Stimulated activated naive CD8-positive, alpha-beta T cell treated with anti-CD3 and anti-CD28 coated beads, Interleukin-15, Interleukin-2, amounts not matched to agents 100 ng/mL and 50 ng/mL, for 24 hours (primary cell): ENCODE data around the gene CEBPE.
A peak's percentile ranks its signal among the peaks of the same experiment; 100 is the strongest.

Experiments used
- H3K27ac Mint-ChIP-seq: one replicate; pipeline ENCODE4 v1.8.0; 2021; ENCODE audit warnings: mild to moderate bottlenecking, mixed read lengths
- H3K27me3 Mint-ChIP-seq: one replicate; pipeline ENCODE4 v1.8.0; 2021; ENCODE audit warnings: mixed read lengths
- H3K36me3 Mint-ChIP-seq: one replicate; pipeline ENCODE4 v1.8.0; 2021; ENCODE audit warnings: low read depth, mixed read lengths
- H3K4me1 Mint-ChIP-seq: one replicate; pipeline ENCODE4 v1.8.0; 2021; ENCODE audit warnings: low read depth, mixed read lengths
- H3K4me3 Mint-ChIP-seq: one replicate; pipeline ENCODE4 v1.8.0; 2021; ENCODE audit warnings: mild to moderate bottlenecking, mixed read lengths
- H3K9me3 Mint-ChIP-seq: one replicate; pipeline ENCODE4 v1.8.0; 2021; ENCODE audit warnings: mixed read lengths

CEBPE gene

GRCh38 chr14:23132970-23133369 is 13.9 kb upstream of the CEBPE start:
- Mint-ChIP-seq H3K4me3 (no peak overlapping the region), H3K27ac (no peak overlapping the region), H3K9me3 (no peaks in the 10 kb centered on the region), H3K36me3 (no peaks in the 10 kb centered on the region), H3K27me3 (no peaks in the 10 kb centered on the region), H3K4me1 (no peaks in the 10 kb centered on the region)

- H3K4me1 Mint-ChIP-seq, result no peaks in the 10 kb centered on the region
- no peaks in the 10 kb centered on the region for H3K27me3 Mint-ChIP-seq
- H3K36me3 Mint-ChIP-seq, result no peaks in the 10 kb centered on the region
- H3K9me3 Mint-ChIP-seq, result no peaks in the 10 kb centered on the region
- no peak overlapping the region for H3K4me3 Mint-ChIP-seq
- no peak overlapping the region for H3K27ac Mint-ChIP-seq
Measured at GRCh38 chr14:23131482-23131881, 12.4 kb upstream of the CEBPE start.

DNA sequence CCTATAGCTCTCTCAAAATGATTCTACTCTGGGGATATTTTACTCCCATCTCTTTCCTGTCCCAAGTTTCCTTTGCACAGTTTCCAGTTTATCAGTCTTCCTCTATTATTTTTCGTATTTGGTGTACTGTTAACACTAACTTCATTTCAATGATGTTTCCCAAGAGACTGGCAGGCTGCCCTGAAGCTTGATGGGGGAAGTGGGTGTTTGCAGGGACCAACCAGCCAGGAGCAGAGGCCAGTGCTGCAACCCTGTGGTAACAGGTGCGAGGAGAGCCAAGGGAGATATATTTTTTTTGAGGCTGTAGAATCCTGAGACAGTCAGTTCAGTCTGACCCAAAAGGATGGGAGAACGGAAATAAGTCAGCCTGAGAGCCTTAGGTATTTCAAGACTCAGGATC is 11.8 kb upstream of the CEBPE start:
- H3K4me1 Mint-ChIP-seq, result no peaks in the 10 kb centered on the region
- H3K4me3 Mint-ChIP-seq, result no peak overlapping the region
- no peaks in the 10 kb centered on the region for H3K36me3 Mint-ChIP-seq
- H3K9me3 Mint-ChIP-seq, result no peaks in the 10 kb centered on the region
- no peaks in the 10 kb centered on the region for H3K27me3 Mint-ChIP-seq
- H3K27ac Mint-ChIP-seq, result no peak overlapping the region

- H3K4me3 Mint-ChIP-seq, result no peak overlapping the region
Measured at GRCh38 chr14:23129759-23130316, 10.8 kb upstream of the CEBPE start.

DNA sequence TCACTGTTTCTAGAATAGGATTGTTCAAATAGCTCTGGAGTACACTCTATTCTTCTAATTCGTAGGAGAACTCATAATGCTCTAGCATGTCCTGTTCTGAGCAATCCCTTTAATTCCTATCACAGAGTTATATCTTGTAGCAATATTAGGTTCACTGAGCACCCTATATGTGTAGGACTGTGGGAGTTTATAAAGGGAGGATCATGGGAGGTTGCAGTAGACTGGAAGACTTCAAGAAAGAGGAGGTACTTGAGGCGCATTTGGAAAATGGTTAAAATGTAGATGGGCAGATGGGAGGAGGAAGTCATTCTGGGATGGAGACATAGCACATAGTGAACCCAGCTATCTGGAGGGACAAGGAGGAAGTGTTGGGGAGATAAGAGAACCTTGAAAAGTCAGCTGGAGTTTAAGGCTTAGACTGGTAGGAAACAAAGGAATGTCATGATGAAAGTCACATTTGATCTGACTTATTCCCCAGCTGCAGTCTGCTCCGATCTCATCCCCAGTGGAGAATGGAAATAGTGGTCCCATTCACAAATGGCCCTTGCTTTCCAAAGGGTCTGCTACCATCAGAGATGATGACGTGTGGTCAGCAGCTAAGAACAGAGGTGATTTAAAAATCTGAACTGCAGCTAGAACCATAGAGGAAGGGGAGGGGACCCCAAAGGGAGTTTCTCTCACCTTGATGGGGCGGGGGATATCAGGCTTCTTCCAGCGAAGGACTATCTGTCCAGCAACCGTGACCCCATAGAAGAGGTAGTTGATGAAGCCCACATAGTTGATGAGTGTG is 10.1 kb upstream of the CEBPE start:
- Mint-ChIP-seq H3K27ac (no peak overlapping the region), H3K9me3 (no peaks in the 10 kb centered on the region), H3K27me3 (no peaks in the 10 kb centered on the region), H3K36me3 (no peaks in the 10 kb centered on the region), H3K4me1 (no peaks in the 10 kb centered on the region), H3K4me3 (no peak overlapping the region)

More at GRCh38 chr14:23129759-23130316, 10.8 kb upstream of the CEBPE start:
- Mint-ChIP-seq H3K36me3 (no peaks in the 10 kb centered on the region), H3K9me3 (no peaks in the 10 kb centered on the region), H3K4me1 (no peaks in the 10 kb centered on the region), H3K27ac (no peak overlapping the region), H3K27me3 (no peaks in the 10 kb centered on the region)

GRCh38 chr14:23127861-23128260 is 8.8 kb upstream of the CEBPE start:
- Mint-ChIP-seq H3K36me3 (no peaks in the 10 kb centered on the region), H3K27ac (no peak overlapping the region), H3K27me3 (no peaks in the 10 kb centered on the region), H3K9me3 (no peaks in the 10 kb centered on the region), H3K4me1 (no peaks in the 10 kb centered on the region), H3K4me3 (no peak overlapping the region)

DNA sequence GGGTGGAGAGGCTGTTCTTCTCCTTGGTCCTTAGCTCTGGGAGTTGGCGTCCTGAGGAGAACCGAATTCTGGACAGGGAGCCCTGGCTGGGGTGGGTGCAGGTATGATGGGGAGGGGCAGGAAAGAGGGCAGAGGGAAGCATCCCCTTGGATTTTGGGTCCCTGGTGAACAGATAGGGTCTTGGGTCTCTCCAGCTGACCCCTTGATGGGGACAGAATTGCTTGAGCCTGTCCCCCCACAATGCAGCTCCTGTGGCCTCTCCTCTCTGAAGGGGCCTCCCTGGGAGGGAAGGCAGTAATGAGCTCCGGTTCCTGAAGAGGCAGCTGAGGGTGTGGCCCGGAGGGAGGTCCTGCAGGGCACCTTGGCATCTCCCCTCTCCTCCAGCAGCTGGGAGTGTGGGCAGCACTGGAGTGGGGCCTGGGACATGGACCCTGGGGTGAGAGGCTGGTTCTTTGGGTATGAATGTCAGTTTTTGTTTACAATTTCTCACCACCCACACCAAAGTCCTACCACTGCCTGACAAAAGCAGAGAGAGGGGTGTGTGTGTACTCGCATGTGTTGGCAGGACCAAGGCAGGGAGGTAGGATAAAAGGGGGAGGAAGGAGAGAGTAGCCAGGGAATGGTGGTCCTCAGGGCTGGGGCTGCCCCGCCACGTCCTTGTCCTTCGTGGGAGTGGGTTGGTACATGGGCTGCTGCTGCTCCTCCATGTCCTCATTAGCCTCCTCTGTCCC is 7.7 kb upstream of the CEBPE start:
- Mint-ChIP-seq H3K4me3 (no peak overlapping the region), H3K36me3 (no peaks in the 10 kb centered on the region), H3K27me3 (no peaks in the 10 kb centered on the region), H3K4me1 (no peaks in the 10 kb centered on the region), H3K9me3 (no peaks in the 10 kb centered on the region), H3K27ac (no peak overlapping the region)

- no peak overlapping the region for H3K4me3 Mint-ChIP-seq
- no peak overlapping the region for H3K27ac Mint-ChIP-seq
- no peaks in the 10 kb centered on the region for H3K36me3 Mint-ChIP-seq
- H3K27me3 Mint-ChIP-seq, result no peaks in the 10 kb centered on the region
- H3K9me3 Mint-ChIP-seq, result no peaks in the 10 kb centered on the region
- peaks cover 6% of the 10 kb centered on the region for H3K4me1 Mint-ChIP-seq
Measured at GRCh38 chr14:23125933-23126524, 7.0 kb upstream of the CEBPE start.

- H3K4me3 Mint-ChIP-seq, result no peak overlapping the region
- no peaks in the 10 kb centered on the region for H3K36me3 Mint-ChIP-seq
- peaks cover 16% of the 10 kb centered on the region for H3K4me1 Mint-ChIP-seq
- H3K9me3 Mint-ChIP-seq, result no peaks in the 10 kb centered on the region
- H3K27me3 Mint-ChIP-seq, result no peaks in the 10 kb centered on the region
- H3K27ac Mint-ChIP-seq, result no peak overlapping the region
Measured at GRCh38 chr14:23125011-23125410, 6.0 kb upstream of the CEBPE start.

DNA sequence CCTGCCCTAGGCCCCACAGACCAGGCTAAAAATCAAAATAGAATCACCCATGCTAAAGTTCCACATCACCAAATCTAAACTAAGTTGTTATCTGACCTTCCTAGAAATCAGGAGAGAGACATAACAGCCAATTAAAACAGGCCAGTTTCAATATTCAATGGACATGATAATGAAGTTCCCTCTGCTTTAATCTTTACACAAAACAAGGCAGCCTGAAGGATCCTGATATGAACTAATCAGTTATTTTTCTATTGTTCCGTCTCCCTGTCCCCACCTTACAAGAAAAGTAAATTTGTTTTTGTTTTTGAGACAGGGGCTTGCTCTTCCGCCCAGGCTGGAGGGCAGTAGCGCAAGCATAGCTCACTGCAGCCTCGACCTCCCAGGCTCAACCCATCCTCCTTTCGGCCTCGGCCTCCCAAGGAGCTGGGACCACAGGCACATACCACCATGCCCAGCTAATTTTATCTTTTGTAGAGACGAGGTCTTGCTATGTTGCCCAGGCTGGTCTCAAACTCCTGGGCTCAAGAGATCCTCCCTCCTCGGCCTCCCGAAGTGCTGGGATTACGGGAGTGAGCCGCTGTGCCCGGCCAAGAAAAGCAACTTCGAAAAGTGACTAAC is 5.4 kb upstream of the CEBPE start:
- Mint-ChIP-seq H3K27me3 (no peaks in the 10 kb centered on the region), H3K4me3 (no peak overlapping the region), H3K9me3 (no peaks in the 10 kb centered on the region), H3K27ac (no peak overlapping the region), H3K36me3 (no peaks in the 10 kb centered on the region), H3K4me1 (peaks cover 22% of the 10 kb centered on the region)

DNA sequence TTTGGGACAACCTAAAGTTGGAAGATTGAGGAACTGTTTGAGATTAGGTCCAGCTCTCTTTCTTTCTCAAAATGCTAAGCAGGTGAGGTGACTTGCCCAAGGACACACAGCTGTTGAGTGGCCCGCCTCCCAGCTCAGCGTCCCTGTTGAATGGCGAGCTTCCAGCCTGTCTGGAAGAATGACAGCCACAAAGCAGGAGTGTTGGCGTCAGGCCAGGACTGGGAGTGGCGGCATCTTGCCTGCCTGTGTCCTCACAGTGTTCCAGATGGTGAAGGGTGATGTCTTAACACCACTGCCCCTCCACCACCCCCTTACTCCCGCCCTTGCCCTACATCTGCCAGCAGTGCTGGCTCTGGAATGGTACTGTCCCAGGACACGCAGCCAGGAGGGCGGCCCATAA is 4.4 kb upstream of the CEBPE start:
- no peaks in the 10 kb centered on the region for H3K9me3 Mint-ChIP-seq
- H3K4me1 Mint-ChIP-seq, result peaks cover 31% of the 10 kb centered on the region
- no peaks in the 10 kb centered on the region for H3K36me3 Mint-ChIP-seq
- H3K27ac Mint-ChIP-seq, result no peak overlapping the region
- no peak overlapping the region for H3K4me3 Mint-ChIP-seq
- no peaks in the 10 kb centered on the region for H3K27me3 Mint-ChIP-seq

GRCh38 chr14:23122086-23122485 is 3.0 kb upstream of the CEBPE start:
- no peaks in the 10 kb centered on the region for H3K27me3 Mint-ChIP-seq

GRCh38 chr14:23121361-23121771 is 2.3 kb upstream of the CEBPE start:
- peak overlapping the region; percentile 34 for H3K27ac Mint-ChIP-seq
- no peaks in the 10 kb centered on the region for H3K27me3 Mint-ChIP-seq
- no peak overlapping the region for H3K4me3 Mint-ChIP-seq
- H3K9me3 Mint-ChIP-seq, result no peaks in the 10 kb centered on the region
- peaks cover 35% of the 10 kb centered on the region for H3K4me1 Mint-ChIP-seq
- H3K36me3 Mint-ChIP-seq, result no peaks in the 10 kb centered on the region

More at GRCh38 chr14:23122086-23122485, 3.0 kb upstream of the CEBPE start:
- no peak overlapping the region for H3K27ac Mint-ChIP-seq
- H3K9me3 Mint-ChIP-seq, result no peaks in the 10 kb centered on the region
- H3K4me1 Mint-ChIP-seq, result peaks cover 35% of the 10 kb centered on the region
- H3K4me3 Mint-ChIP-seq, result no peak overlapping the region
- no peaks in the 10 kb centered on the region for H3K36me3 Mint-ChIP-seq

DNA sequence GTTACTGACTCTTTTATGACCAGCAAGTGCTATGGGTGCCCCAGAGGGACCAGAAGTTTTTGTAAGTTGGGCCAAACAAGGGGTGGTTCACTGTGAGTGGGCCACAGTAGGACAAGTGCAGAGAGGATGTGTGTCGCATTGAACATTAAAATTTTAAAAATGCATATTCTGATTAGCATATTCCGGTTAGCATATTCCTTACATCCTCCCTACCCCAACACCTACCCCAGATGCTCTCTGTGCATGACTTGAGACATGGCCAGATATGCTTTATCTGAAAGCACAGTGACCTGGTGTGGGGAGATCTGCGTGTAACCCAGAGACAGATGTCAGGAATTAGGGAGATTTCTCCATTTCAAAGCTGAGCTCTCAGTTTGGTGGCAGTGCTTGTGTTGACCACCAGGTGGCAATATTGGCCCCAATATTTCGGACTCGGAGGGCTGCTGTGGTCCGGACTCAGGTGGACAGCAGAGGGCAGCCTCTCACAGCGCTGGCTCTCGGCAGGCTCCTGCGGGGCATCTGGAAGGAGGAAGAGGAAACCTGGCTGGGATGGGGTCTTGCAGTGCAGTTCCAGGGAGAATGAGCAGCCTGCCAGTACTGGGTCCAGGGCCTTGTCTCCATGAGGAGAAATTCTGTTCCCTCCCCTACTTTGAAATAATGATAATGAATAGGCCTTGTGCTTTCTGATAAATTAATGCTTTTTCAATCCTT is 1.6 kb upstream of the CEBPE start:
- Mint-ChIP-seq H3K4me1 (peaks cover 35% of the 10 kb centered on the region), H3K27ac (peak overlapping the region; percentile 59), H3K4me3 (peak overlapping the region; percentile 10), H3K27me3 (no peaks in the 10 kb centered on the region), H3K9me3 (no peaks in the 10 kb centered on the region), H3K36me3 (no peaks in the 10 kb centered on the region)
